Measurements from ENCODE around the gene FAM24A. TPM values are rescaled to one million over a fixed set of nuclear protein-coding genes. Genes with fewer than 3 reads are reported as not detected.

FAM24A gene
- total RNA-seq, 1 experiment from 2014 or later, result not detected

GRCh38 chr10:122930140-122930539 lies 19.7 kb downstream of the FAM24A start:
- DNase-seq (ENCODE audit: low read depth), result no peak

- no peak for DNase-seq (ENCODE audit: low read depth)
Observed at GRCh38 chr10:122931088-122931906, 20.9 kb downstream of the FAM24A start.

GRCh38 chr10:122939133-122939855 lies 28.9 kb downstream of the FAM24A start:
- DNase-seq (ENCODE audit: low read depth), result no peak

GRCh38 chr10:122939856-122940543 lies 29.6 kb downstream of the FAM24A start:
- no peak for DNase-seq (ENCODE audit: low read depth)

- DNase-seq (ENCODE audit: low read depth), result no peak
Observed at GRCh38 chr10:122949296-122949695, 38.9 kb downstream of the FAM24A start.

- peak; percentile 98 for DNase-seq (ENCODE audit: low read depth)
Observed at GRCh38 chr10:122953902-122954730, 43.7 kb downstream of the FAM24A start, which contains the start of gene C10orf88. Gene C10orf88 (minus strand): TSS chr10:122954227. CDS start chr10:122954178, 49 bp downstream.

GRCh38 chr10:122954731-122955050 lies 44.3 kb downstream of the FAM24A start:
- no peak for DNase-seq (ENCODE audit: low read depth)

GRCh38 chr10:122955892-122956291 lies 45.5 kb downstream of the FAM24A start:
- no peak for DNase-seq (ENCODE audit: low read depth)

GRCh38 chr10:122957474-122957873 lies 47.1 kb downstream of the FAM24A start:
- peak; percentile 17 for DNase-seq (ENCODE audit: low read depth)

GRCh38 chr10:122962405-122962804 lies 52.0 kb downstream of the FAM24A start:
- no peak for DNase-seq (ENCODE audit: low read depth)

Other genes with a start within 250 kb of the FAM24A start
- gene C10orf120, start 210.8 kb upstream of the FAM24A start, total RNA-seq (2014; rRNA removed; shearing (Covaris generic)), result not detected in 2 replicates
- 0.47 and 0.55 TPM in 2 replicates for gene CUZD1, start 64.8 kb upstream of the FAM24A start, total RNA-seq (2014; rRNA removed; shearing (Covaris generic))
- gene FAM24B, start 31.0 kb upstream of the FAM24A start, total RNA-seq (2014; rRNA removed; shearing (Covaris generic)), result 7.2 and 7.9 TPM in 2 replicates
- gene C10orf88, start 43.6 kb downstream of the FAM24A start, total RNA-seq (2014; rRNA removed; shearing (Covaris generic)), result 8.1 and 9.4 TPM in 2 replicates
- gene PSTK, start 69.8 kb downstream of the FAM24A start, total RNA-seq (2014; rRNA removed; shearing (Covaris generic)), result 9.1 and 9.6 TPM in 2 replicates
- gene IKZF5, start 98.2 kb downstream of the FAM24A start, total RNA-seq (2014; rRNA removed; shearing (Covaris generic)), result 4.2 and 5.4 TPM in 2 replicates
- 3.2 and 4.9 TPM in 2 replicates for gene ACADSB, start 98.4 kb downstream of the FAM24A start, total RNA-seq (2014; rRNA removed; shearing (Covaris generic))
- not detected in 2 replicates for gene HMX3, start 225.4 kb downstream of the FAM24A start, total RNA-seq (2014; rRNA removed; shearing (Covaris generic))
- gene HMX2, start 237.5 kb downstream of the FAM24A start, total RNA-seq (2014; rRNA removed; shearing (Covaris generic)), result 0.06 TPM in 1 of 2 replicates, not detected in the other
- gene BUB3, start 243.8 kb downstream of the FAM24A start, total RNA-seq (2014; rRNA removed; shearing (Covaris generic)), result 442 and 564 TPM in 2 replicates